Motor neuron (in vitro differentiated cells): ENCODE data around the gene MVP. TPM values are rescaled to one million over a fixed set of nuclear protein-coding genes. Genes with fewer than 3 reads are reported as not detected.
"Not testable (repeated sequence)": the region's sequence is repeated elsewhere in the genome, so short reads cannot be mapped to it uniquely, and the experiment has no call there.

Experiments
- ATAC-seq, 8 experiments: fragments of 200-7000 bp; cut with Tn5 transposase; replicated peaks in 6 of 8; 2 replicates each; pipeline ENCODE4 v1.8.0; 2021; ENCODE audit warnings: mild to moderate bottlenecking in 8 of 8, moderate library complexity in 8 of 8
- H3K27ac ChIP-seq, 2 donors: fragments of 250-450 bp; sonication (Bioruptor Pico); 2 replicates each; pipeline ENCODE4 v1.9.0; 2021; ENCODE audit warnings: antibody characterized with exemption in 2 of 2, mild to moderate bottlenecking in 2 of 2, moderate library complexity in 1 of 2
- H3K4me1 ChIP-seq, 2 donors: fragments of 250-450 bp; sonication (Bioruptor Pico); replicated peaks in 1 of 2; 2 replicates each; pipeline ENCODE4 v1.6.1; 2021; ENCODE audit warnings: antibody characterized with exemption in 2 of 2, mild to moderate bottlenecking in 2 of 2, moderate library complexity in 1 of 2
- H3K4me3 ChIP-seq, 5 donors: fragments of 250-450 bp; sonication (Bioruptor Pico); 2 replicates each; pipeline ENCODE4 v1.9.0; 2021; ENCODE audit warnings: antibody characterized with exemption in 5 of 5, mild to moderate bottlenecking in 5 of 5, moderate library complexity in 4 of 5
- WGBS, 10 experiments: fragments of 450-650 bp; shearing (Covaris generic); methylation state at CpG; one replicate each; pipeline ENCODE4 v1.0.0; 2022; 5-methylcytosine and 5-hydroxymethylcytosine counted together
- in situ Hi-C, 9 experiments: fragments of 400-800 bp; cut with MboI; loops; one replicate each; pipeline ENCODE4 v1.15.0; 2021; ENCODE audit warnings: low sequenced_read_pairs in 9 of 9, low pct_unique_long_range_greater_than_20kb in 2 of 9; ENCODE audit not compliant: unreplicated experiment in 9 of 9
- total RNA-seq, 8 experiments: library from RNA; unstranded; fragments of 300-600 nt; gene quantifications; 2 replicates each; pipeline versions ENCODE4 v1.2.3 to v1.2.4, GENCODE V29; 2022

Gene MVP
- total RNA-seq, 8 experiments from 2014 or later, result 3.2 to 179 (median 31.0) TPM

GRCh38 chr16:29873319-29873718 lies 53.1 kb downstream of the MVP start:
- in situ Hi-C loops, result loop anchor here in 2 of 9 experiments (10.0 to 25.0 kb wide), 2 partner anchors 61 to 89 kb away; partner anchors contain the start of genes TAOK2 (in 1 of the 2) and TMEM219 (in 1 of the 2)
- Histone ChIP-seq H3K4me1 (no peaks in the 10 kb centered on the region), H3K27ac (no peak overlapping the region), H3K4me3 (no peak overlapping the region)
- ATAC-seq, result no peak
- WGBS, 10 experiments, result 60 to 89% (median 71%) methylated on average over 3 to 7 of the region's 26 CpGs; no CpG with 5 or more reads in 7 of the 10 experiments

GRCh38 chr16:29875206-29875605 lies 54.9 kb downstream of the MVP start:
- no peaks in the 10 kb centered on the region for H3K4me1 ChIP-seq
- in situ Hi-C loops, result loop anchor here in 1 of 9 experiments (10.0 kb wide), 1 partner anchor 60 kb away; no protein-coding TSS in a partner anchor
- 50 to 100% (median 96%) methylated on average over 1 to 4 of the region's 6 CpGs; no CpG with 5 or more reads in 5 of the 10 experiments for WGBS, 10 experiments
- H3K27ac ChIP-seq, result no peak overlapping the region
- no peak overlapping the region for H3K4me3 ChIP-seq
- ATAC-seq, result no peak

- in situ Hi-C loops, result loop anchor here in 1 of 9 experiments (10.0 kb wide), 1 partner anchor 59 kb away; no protein-coding TSS in a partner anchor
- ATAC-seq, result no peak
- Histone ChIP-seq H3K27ac (no peak overlapping the region), H3K4me1 (no peaks in the 10 kb centered on the region), H3K4me3 (no peak overlapping the region)
- 0 to 80% (median 25%) methylated on average over 1 to 4 of the region's 18 CpGs; no CpG with 5 or more reads in 6 of the 10 experiments for WGBS, 10 experiments
These were observed 55.9 kb downstream of the MVP start for GRCh38 chr16:29876217-29876593.

- 0 to 28% (median 9%) methylated on average over 1 to 5 of the region's 45 CpGs; no CpG with 5 or more reads in 7 of the 10 experiments for WGBS, 10 experiments
- Histone ChIP-seq H3K27ac (no peak overlapping the region), H3K4me1 (no peaks in the 10 kb centered on the region), H3K4me3 (peak overlapping the region in 3 of 5 donors; percentile 8 to 26 (median 15))
- ATAC-seq, result peak in 2 of 8 experiments; percentile 13 to 20
- in situ Hi-C loops, result loop anchor here in 1 of 9 experiments (10.0 kb wide), 1 partner anchor 58 kb away; no protein-coding TSS in a partner anchor
These were observed 56.5 kb downstream of the MVP start for GRCh38 chr16:29876594-29877249.

GRCh38 chr16:29877266-29877961 lies 57.2 kb downstream of the MVP start:
- Histone ChIP-seq H3K4me3 (peak overlapping the region in 3 of 5 donors; percentile 8 to 26 (median 15)), H3K4me1 (no peaks in the 10 kb centered on the region), H3K27ac (no peak overlapping the region)
- ATAC-seq, result peak; percentile 84 to 97 (median 93)
- 0 to 90% (median 30%) methylated on average over 1 to 6 of the region's 28 CpGs; no CpG with 5 or more reads in 2 of the 10 experiments for WGBS, 10 experiments
- in situ Hi-C loops, result loop anchor here in 1 of 9 experiments (10.0 kb wide), 1 partner anchor 57 kb away; no protein-coding TSS in a partner anchor

GRCh38 chr16:29878172-29878571 lies 57.9 kb downstream of the MVP start:
- ATAC-seq, result no peak
- H3K4me3 ChIP-seq, result no peak overlapping the region

GRCh38 chr16:29881050-29881449 lies 60.8 kb downstream of the MVP start:
- in situ Hi-C loops, result no loop called here
- WGBS, 10 experiments, result 67 to 100% (median 100%) methylated on average over 1 to 3 of the region's 3 CpGs; no CpG with 5 or more reads in 5 of the 10 experiments
- Histone ChIP-seq H3K4me3 (no peak overlapping the region), H3K27ac (no peak overlapping the region), H3K4me1 (no peaks in the 10 kb centered on the region)
- no peak for ATAC-seq

More at GRCh38 chr16:29878172-29878571, 57.9 kb downstream of the MVP start:
- no peaks in the 10 kb centered on the region for H3K4me1 ChIP-seq
- in situ Hi-C loops, result loop anchor here in 1 of 9 experiments (10.0 kb wide), 1 partner anchor 57 kb away; no protein-coding TSS in a partner anchor
- WGBS, 10 experiments, result 77 to 100% (median 92%) methylated on average over 1 to 11 of the region's 14 CpGs
- H3K27ac ChIP-seq, result no peak overlapping the region

- peak in 1 of 8 experiments; percentile 14 for ATAC-seq
- no peaks in the 10 kb centered on the region for H3K4me1 ChIP-seq
- 25 to 94% (median 82%) methylated on average over 1 to 4 of the region's 6 CpGs; no CpG with 5 or more reads in 3 of the 10 experiments for WGBS, 10 experiments
- in situ Hi-C loops, result no loop called here
- H3K4me3 ChIP-seq, result no peak overlapping the region
- no peak overlapping the region for H3K27ac ChIP-seq
These were observed 63.7 kb downstream of the MVP start for GRCh38 chr16:29883987-29884386.

GRCh38 chr16:29889372-29889771 lies 69.1 kb downstream of the MVP start:
- in situ Hi-C loops, H3K27ac ChIP-seq, H3K4me1 ChIP-seq, H3K4me3 ChIP-seq, ATAC-seq: not testable (repeated sequence)
- 70 to 100% (median 100%) methylated on average over 1 to 3 of the region's 3 CpGs; no CpG with 5 or more reads in 4 of the 10 experiments for WGBS, 10 experiments

GRCh38 chr16:29891525-29892457 lies 71.5 kb downstream of the MVP start:
- ATAC-seq, result peak in 1 of 8 experiments; percentile 21
- in situ Hi-C loops, result no loop called here
- peak overlapping the region in 1 of 2 donors; percentile 31 for H3K27ac ChIP-seq
- WGBS, 10 experiments, result 8 to 80% (median 35%) methylated on average over 1 to 10 of the region's 10 CpGs; no CpG with 5 or more reads in 3 of the 10 experiments
- peaks cover 8% of the 10 kb centered on the region in 2 donors for H3K4me1 ChIP-seq
- no peak overlapping the region for H3K4me3 ChIP-seq

- peak overlapping the region in 1 of 2 donors; percentile 31 for H3K27ac ChIP-seq
- WGBS, 10 experiments, result 17 to 59% methylated on average over 1 to 5 of the region's 6 CpGs; no CpG with 5 or more reads in 8 of the 10 experiments
- ATAC-seq, result no peak
- H3K4me3 ChIP-seq, result no peak overlapping the region
- in situ Hi-C loops, result no loop called here
- peaks cover 12 to 14% of the 10 kb centered on the region in 2 donors for H3K4me1 ChIP-seq
These were observed 72.2 kb downstream of the MVP start for GRCh38 chr16:29892458-29892813.

GRCh38 chr16:29893553-29893952 lies 73.3 kb downstream of the MVP start:
- no peak overlapping the region for H3K4me3 ChIP-seq
- no peak for ATAC-seq
- H3K27ac ChIP-seq, result no peak overlapping the region
- in situ Hi-C loops, result no loop called here
- 71 to 100% (median 100%) methylated on average over 1 to 3 of the region's 3 CpGs; no CpG with 5 or more reads in 1 of the 10 experiments for WGBS, 10 experiments
- peaks cover 17 to 23% of the 10 kb centered on the region in 2 donors for H3K4me1 ChIP-seq
